AG09319 (cell line): Measurements from ENCODE around the gene PALLD.

Experiments
- DNase-seq: peaks from one replicate; pipeline ENCODE4 v3.0.0-alpha.2; 2010; ENCODE audit warnings: low read depth; ENCODE audit errors: extremely low read depth
- TF ChIP-seq, protein P1 (sequence below): IDR thresholded peaks from 2 replicates; pipeline ENCODE4 v1.5.1; 2011; ENCODE audit warnings: low read depth, mild to moderate bottlenecking, inconsistent platforms, low read length, moderate library complexity

The PALLD gene

DNA sequence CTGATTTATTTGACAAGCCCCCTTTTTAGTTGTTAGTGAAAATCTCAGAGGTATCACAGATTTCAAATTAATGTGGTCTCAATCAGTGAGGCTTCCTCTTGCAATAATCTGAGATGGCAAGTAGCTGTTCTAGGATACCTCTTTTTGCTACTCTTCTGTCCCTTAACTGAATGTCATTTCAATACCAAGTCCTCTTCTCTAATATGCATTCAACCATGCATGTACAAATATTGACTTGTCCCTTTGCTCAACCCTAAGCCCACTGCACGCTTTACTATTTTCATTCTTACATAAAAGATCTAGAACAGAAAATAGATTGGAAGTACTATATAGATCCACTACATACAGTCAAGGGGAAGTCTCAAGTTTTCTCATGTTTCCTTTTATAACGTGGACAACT is 349.0 kb downstream of the PALLD start:
- TF ChIP-seq, protein P1, sequence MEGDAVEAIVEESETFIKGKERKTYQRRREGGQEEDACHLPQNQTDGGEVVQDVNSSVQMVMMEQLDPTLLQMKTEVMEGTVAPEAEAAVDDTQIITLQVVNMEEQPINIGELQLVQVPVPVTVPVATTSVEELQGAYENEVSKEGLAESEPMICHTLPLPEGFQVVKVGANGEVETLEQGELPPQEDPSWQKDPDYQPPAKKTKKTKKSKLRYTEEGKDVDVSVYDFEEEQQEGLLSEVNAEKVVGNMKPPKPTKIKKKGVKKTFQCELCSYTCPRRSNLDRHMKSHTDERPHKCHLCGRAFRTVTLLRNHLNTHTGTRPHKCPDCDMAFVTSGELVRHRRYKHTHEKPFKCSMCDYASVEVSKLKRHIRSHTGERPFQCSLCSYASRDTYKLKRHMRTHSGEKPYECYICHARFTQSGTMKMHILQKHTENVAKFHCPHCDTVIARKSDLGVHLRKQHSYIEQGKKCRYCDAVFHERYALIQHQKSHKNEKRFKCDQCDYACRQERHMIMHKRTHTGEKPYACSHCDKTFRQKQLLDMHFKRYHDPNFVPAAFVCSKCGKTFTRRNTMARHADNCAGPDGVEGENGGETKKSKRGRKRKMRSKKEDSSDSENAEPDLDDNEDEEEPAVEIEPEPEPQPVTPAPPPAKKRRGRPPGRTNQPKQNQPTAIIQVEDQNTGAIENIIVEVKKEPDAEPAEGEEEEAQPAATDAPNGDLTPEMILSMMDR, result no peak
- DNase-seq, result no peak

DNA sequence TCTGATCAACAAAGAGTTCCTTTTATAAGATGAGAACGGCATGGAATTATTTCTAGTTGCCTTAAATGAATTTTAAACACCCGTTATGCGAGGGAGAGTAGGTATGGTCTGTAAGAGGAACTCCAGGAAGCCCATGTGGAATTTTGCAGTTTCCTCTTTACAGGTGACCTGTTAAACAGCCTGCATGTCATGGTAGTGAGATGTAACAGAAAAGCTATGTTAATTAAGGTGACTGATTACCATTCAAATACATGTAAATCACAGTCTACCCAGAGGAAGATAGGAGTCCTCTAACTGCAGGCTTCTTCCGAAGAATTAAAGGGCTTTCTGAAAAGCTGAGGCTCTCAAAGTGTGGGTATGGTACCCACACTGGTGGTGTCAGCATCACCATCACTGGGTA is 349.6 kb downstream of the PALLD start:
- TF ChIP-seq, protein P1, result no peak
- no peak for DNase-seq

DNA sequence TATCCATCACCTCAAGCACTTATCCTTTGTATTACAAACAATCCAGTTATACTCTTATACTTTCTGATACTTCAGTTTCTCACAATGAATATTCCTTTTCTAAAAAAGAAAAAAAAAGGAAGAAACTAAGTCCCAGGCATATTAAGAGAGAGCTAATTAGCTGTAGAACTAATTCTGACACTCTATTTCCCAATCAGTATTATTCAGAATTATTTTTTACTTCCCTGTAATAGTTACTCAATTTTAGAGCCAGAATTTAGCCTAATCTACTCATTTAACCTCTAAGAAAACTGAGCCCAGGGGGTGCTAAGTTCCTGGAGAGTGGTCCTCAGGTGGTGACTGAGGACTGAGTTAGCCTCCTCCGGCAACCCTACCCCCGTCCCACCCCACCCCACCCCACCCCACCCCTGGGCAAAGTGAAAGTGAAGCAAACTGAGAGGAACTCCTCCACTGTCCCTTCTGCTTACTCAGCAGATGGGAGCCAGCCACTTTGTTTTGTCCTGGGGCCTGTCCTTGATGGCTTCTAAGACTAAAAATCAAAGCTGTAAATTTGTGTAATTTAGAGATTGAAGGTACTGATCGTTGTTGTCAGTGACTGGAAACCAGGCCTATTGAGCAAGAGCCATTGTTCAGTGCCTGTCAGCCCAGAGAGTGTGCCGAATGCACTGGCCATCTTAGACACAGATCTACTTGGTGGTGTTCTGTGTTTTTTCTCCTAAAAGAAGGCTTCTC is 351.1 kb downstream of the PALLD start:
- no peak for DNase-seq
- TF ChIP-seq, protein P1, result no peak

DNA sequence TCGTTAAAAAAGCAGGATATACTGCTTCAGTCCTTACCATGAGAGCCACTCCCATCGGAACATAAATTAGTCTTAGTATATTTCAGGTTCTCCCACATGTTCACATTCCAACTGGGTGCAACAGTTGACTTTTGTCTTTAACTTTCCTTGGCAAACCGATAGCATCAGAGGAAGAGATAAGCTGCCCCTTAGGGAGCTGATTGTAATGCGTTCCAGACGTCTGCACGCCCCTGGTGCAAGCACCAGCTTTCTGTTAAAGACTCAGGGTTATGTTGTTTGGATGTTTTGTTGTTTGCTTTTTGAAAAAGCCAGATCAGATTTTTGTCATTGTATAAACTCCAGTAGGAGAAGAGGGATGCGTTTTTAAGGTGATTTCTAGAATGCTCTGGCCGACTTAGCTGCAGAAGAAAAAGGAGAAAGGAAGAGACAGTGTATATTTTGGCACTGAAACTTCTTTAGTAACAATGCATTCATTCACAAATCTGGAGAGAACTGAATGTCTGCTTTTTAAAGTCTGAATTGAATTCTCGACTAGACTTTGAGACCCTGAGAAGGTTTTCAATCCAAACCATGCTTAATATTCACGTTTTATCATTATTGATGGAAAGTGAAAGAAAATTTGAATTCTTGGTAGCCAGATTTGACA is 352.3 kb downstream of the PALLD start:
- no peak for DNase-seq
- TF ChIP-seq, protein P1, result no peak

DNA sequence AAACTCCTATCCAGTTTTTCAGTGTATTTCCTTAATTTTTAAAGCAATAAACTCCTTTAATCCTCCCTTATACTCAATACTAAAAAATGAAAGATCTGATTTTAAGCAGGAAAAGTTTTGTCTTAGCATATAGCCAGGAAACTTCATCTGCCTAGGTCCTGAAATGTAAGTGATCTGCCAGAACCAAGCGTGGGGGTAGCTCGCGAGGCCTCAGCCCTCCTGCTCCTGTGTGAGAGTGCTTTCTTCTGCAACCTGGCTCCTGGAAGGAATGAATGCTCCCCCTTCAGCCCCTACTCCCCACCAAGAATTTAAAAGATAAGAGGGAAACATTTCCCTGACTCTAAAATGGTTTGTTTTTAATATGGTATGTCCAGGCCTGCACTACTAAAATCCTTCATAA is 353.1 kb downstream of the PALLD start:
- no peak for DNase-seq
- TF ChIP-seq, protein P1, result no peak

DNA sequence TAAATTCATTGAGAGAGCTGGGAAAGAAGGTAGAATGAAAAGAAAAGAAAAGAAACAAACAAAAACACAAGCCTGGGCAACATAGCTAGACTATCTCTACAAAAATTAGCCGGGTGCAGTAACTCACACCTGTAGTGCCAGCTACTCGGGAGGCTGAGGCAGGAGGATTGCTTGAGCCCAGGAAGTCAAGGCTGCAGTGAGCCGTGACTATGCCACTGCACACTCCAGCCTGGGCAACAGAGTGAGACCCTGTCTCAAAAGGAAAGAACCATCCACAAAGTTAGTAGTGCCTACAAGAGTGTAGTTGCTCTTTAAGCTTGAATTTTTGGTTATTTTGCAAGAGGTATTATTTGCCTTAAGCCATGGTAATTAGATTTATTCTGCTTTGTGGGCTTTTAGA is 355.5 kb downstream of the PALLD start:
- DNase-seq, result no peak
- TF ChIP-seq, protein P1, result no peak

DNA sequence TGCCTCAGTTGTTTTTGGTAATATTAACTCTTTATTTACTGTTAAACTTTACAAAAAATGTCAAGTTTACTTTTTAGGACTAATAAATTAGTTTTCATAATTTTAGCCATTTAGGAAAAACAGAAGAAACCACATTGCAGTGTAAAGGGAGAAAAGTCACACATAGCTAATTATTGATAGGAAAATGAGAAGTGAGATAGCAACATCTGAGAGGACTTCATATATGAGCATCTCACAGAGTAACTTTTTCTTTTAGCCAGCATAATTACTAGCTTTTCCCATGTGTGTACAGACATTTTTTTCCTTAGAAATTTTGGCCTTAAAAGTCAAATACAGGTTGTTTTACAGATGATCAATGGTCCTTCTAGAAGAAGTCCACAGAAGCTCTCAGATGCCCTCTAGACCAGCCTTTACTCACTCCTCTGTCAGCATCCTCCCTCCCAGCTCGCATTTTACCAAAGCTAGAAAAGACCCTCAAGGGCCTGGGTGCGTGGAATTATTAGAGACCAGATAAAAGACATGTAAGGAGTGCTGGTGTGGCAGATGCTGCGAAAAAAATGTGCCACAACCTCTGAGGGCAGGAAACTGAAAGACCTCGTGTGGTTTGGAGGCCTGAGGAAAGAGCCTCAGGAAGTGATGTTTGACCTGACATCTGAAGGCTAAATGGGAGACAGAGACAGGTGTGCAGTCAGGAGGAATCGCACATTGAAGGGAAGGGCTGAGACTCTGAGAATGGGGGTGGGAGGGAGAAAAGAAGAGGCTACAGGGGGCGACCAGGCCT is 356.3 kb downstream of the PALLD start:
- no peak for DNase-seq

More for the DNA sequence above, 356.3 kb downstream of the PALLD start:
- TF ChIP-seq, protein P1, result no peak
